ENCODE data around the gene PAX7.

Gene PAX7

GRCh38 chr1:18618546-18619466 is 11.8 kb upstream of the PAX7 start:
- in situ Hi-C loops (cut with MboI; ENCODE audit: low sequenced_read_pairs), result no loop called here

- in situ Hi-C loops (cut with MboI; ENCODE audit: low sequenced_read_pairs), result no loop called here
Observed at GRCh38 chr1:18619467-18619835, 11.2 kb upstream of the PAX7 start.

- in situ Hi-C loops (cut with MboI; ENCODE audit: low sequenced_read_pairs), result no loop called here
Observed at GRCh38 chr1:18628511-18628910, 2.1 kb upstream of the PAX7 start.

- in situ Hi-C loops (cut with MboI; ENCODE audit: low sequenced_read_pairs), result no loop called here
Observed at GRCh38 chr1:18629659-18630510, 761 bp upstream of the PAX7 start.

- in situ Hi-C loops (cut with MboI; ENCODE audit: low sequenced_read_pairs), result no loop called here
Observed at GRCh38 chr1:18631496-18632217, 1.0 kb downstream of the PAX7 start.

- in situ Hi-C loops (cut with MboI; ENCODE audit: low sequenced_read_pairs), result no loop called here
Observed at GRCh38 chr1:18632218-18632588, 1.6 kb downstream of the PAX7 start.

GRCh38 chr1:18632783-18633421 is 2.3 kb downstream of the PAX7 start:
- in situ Hi-C loops (cut with MboI; ENCODE audit: low sequenced_read_pairs), result no loop called here

- in situ Hi-C loops (cut with MboI; ENCODE audit: low sequenced_read_pairs), result no loop called here
Observed at GRCh38 chr1:18633422-18634155, 2.9 kb downstream of the PAX7 start.

- in situ Hi-C loops (cut with MboI; ENCODE audit: low sequenced_read_pairs), result no loop called here
Observed at GRCh38 chr1:18634276-18634675, 3.6 kb downstream of the PAX7 start.

- in situ Hi-C loops (cut with MboI; ENCODE audit: low sequenced_read_pairs), result no loop called here
Observed at GRCh38 chr1:18635070-18635577, 4.5 kb downstream of the PAX7 start.

- in situ Hi-C loops (cut with MboI; ENCODE audit: low sequenced_read_pairs), result no loop called here
Observed at GRCh38 chr1:18635891-18636595, 5.4 kb downstream of the PAX7 start.

GRCh38 chr1:18636596-18637508 is 6.2 kb downstream of the PAX7 start:
- in situ Hi-C loops (cut with MboI; ENCODE audit: low sequenced_read_pairs), result no loop called here

- in situ Hi-C loops (cut with MboI; ENCODE audit: low sequenced_read_pairs), result no loop called here
Observed at GRCh38 chr1:18637511-18637960, 6.9 kb downstream of the PAX7 start.

GRCh38 chr1:18637962-18638834 is 7.6 kb downstream of the PAX7 start:
- in situ Hi-C loops (cut with MboI; ENCODE audit: low sequenced_read_pairs), result no loop called here

GRCh38 chr1:18638835-18639364 is 8.3 kb downstream of the PAX7 start:
- in situ Hi-C loops (cut with MboI; ENCODE audit: low sequenced_read_pairs), result no loop called here

- in situ Hi-C loops (cut with MboI; ENCODE audit: low sequenced_read_pairs), result no loop called here
Observed at GRCh38 chr1:18639368-18640055, 8.9 kb downstream of the PAX7 start.
